K562 (cell line): ENCODE results near the gene RNF19B. TPM values are rescaled to one million over a fixed set of nuclear protein-coding genes. Genes with fewer than 3 reads are reported as not detected.
A peak's percentile ranks its signal among the peaks of the same experiment; 100 is the strongest.

Experiments
- ARID4B ChIP-seq: sonication (generic); formaldehyde crosslinking; IDR thresholded peaks from 2 replicates; pipeline ENCODE4 v1.8.0; 2022; ENCODE audit warnings: mild to moderate bottlenecking, missing genetic modification reagents
- ATF7 ChIP-seq: fragments of 450-650 bp; IDR thresholded peaks from 2 replicates; pipeline ENCODE4 v1.7.1; 2014; ENCODE audit warnings: mild to moderate bottlenecking, moderate library complexity
- BRF1 ChIP-seq: IDR thresholded peaks from 3 replicates; pipeline ENCODE4 v1.6.1; 2011; ENCODE audit warnings: borderline replicate concordance, mild to moderate bottlenecking; ENCODE audit not compliant: insufficient read length; ENCODE audit errors: extremely low read depth
- CBFA2T3 ChIP-seq: fragments of 450-650 bp; IDR thresholded peaks from 2 replicates; pipeline ENCODE4 v1.6.1; 2017
- CGGBP1 ChIP-seq: fragments of 250-450 bp; sonication (Bioruptor Pico); IDR thresholded peaks from 2 replicates; pipeline ENCODE4 v1.9.0; 2021; ENCODE audit warnings: mild to moderate bottlenecking
- CHD4 ChIP-seq: fragments of 200-600 bp; sonication (generic); IDR thresholded peaks from 3 replicates; pipeline ENCODE4 v1.6.1; 2012; ENCODE audit warnings: low read depth, mild to moderate bottlenecking, mixed read lengths, low read length, inconsistent platforms; ENCODE audit not compliant: insufficient read depth, insufficient replicate concordance, poor library complexity, severe bottlenecking
- CREM ChIP-seq: IDR thresholded peaks from 2 replicates; pipeline ENCODE4 v1.6.1; 2014; ENCODE audit warnings: antibody characterized with exemption, low read depth
- GABPB1 ChIP-seq: sonication (generic); formaldehyde crosslinking; IDR thresholded peaks from 2 replicates; pipeline ENCODE4 v1.8.0; 2022; ENCODE audit warnings: mild to moderate bottlenecking, missing genetic modification reagents
- GATA2 ChIP-seq: sonication (generic); formaldehyde crosslinking; IDR thresholded peaks from 2 replicates; pipeline ENCODE4 v1.4.0; 2020; ENCODE audit warnings: mild to moderate bottlenecking, missing genetic modification reagents
- MECOM ChIP-seq: fragments of 250-450 bp; sonication (Bioruptor Pico); IDR thresholded peaks from 2 replicates; pipeline ENCODE4 v1.8.0; 2022; ENCODE audit warnings: inconsistent platforms
- PHTF2 ChIP-seq: fragments of 250-450 bp; sonication (Bioruptor Pico); IDR thresholded peaks from 2 replicates; pipeline ENCODE4 v1.5.0; 2021; ENCODE audit warnings: mild to moderate bottlenecking
- RBM17 ChIP-seq: fragments of 200-400 bp; formaldehyde crosslinking; IDR thresholded peaks from 2 replicates; pipeline ENCODE4 v1.6.1; 2017; ENCODE audit warnings: low read depth, mild to moderate bottlenecking, low read length, borderline replicate concordance
- SNRNP70 ChIP-seq: fragments of 200-400 bp; formaldehyde crosslinking; optimal IDR thresholded peaks from 2 replicates; pipeline ENCODE3; 2017; ENCODE audit warnings: low read depth, low read length
- TARDBP ChIP-seq: fragments of 450-650 bp; IDR thresholded peaks from 2 replicates; pipeline ENCODE4 v1.6.1; 2016
- TFAM ChIP-seq: fragments of 250-450 bp; sonication (Bioruptor Pico); conservative IDR thresholded peaks from 2 replicates; pipeline ENCODE4 v1.5.0; 2021; ENCODE audit warnings: mild to moderate bottlenecking, moderate library complexity
- TSC22D4 ChIP-seq: fragments of 450-650 bp; IDR thresholded peaks from 2 replicates; pipeline ENCODE4 v1.6.1; 2016; ENCODE audit warnings: missing genetic modification characterization, missing biosample characterization, control low read depth
- TSHZ1 ChIP-seq: fragments of 250-450 bp; sonication (Bioruptor Pico); IDR thresholded peaks from 2 replicates; pipeline ENCODE4 v1.4.0; 2020; ENCODE audit warnings: mild to moderate bottlenecking, moderate library complexity
- ZBTB12 ChIP-seq: fragments of 250-450 bp; sonication (Bioruptor Pico); IDR thresholded peaks from 2 replicates; pipeline ENCODE4 v1.4.0; 2020
- ZNF57 ChIP-seq: fragments of 450-650 bp; formaldehyde crosslinking; IDR thresholded peaks from 2 replicates; pipeline ENCODE4 v1.4.0; 2020; ENCODE audit warnings: mild to moderate bottlenecking, moderate library complexity
- ZNF696 ChIP-seq: fragments of 250-450 bp; sonication (Bioruptor Pico); conservative IDR thresholded peaks from 2 replicates; pipeline ENCODE4 v1.4.0; 2020; ENCODE audit warnings: mild to moderate bottlenecking, moderate library complexity
- polyA plus RNA-seq, 8 experiments: library from polyadenylated mRNA; depleted of rRNA in 4 of 8; stranded (reverse) in 5 of 8; unstranded in 3 of 8; fragments of >200 nt; fragmentation: Nextera tagmentation in 2 of 8; fragmentation: Illumina TruSeq in 1 of 8; extraction: Ambion mirVana in 2 of 8; extraction: Trizol in 1 of 8; gene quantifications; 2 replicates each; pipeline versions ENCODE4 v1.2.1 to v1.2.3, GENCODE V29; 2011 to 2014; ENCODE audit warnings: inconsistent platforms in 1 of 8, missing spikeins in 1 of 8
- total RNA-seq, 7 experiments: library from RNA; depleted of rRNA in 6 of 7; stranded (reverse); fragments of >200 nt in 6 of 7; fragmentation: Illumina TruSeq in 2 of 7; extraction: Trizol in 2 of 7; gene quantifications; 2 replicates each; pipeline versions ENCODE4 v1.2.1 to v1.2.3, GENCODE V29; 2011 to 2021; ENCODE audit warnings: low replicate concordance in 1 of 7

Gene RNF19B
- total and polyA plus RNA-seq, 9 of the 15 experiments (the other 6 are each of a cell fraction or from before 2014, with no cell fraction given): 2.6 to 14.9 (median 10.1) TPM

- TF ChIP-seq ARID4B (peak; percentile 60), TFAM (CRISPR knock-in tag) (no peak), ZNF696 (CRISPR knock-in tag) (no peak), GATA2 (CRISPR knock-in tag) (0 out of 2 replicates have a peak, but pooled peaks have one; percentile 40), TARDBP (no peak), MECOM (CRISPR knock-in tag) (no peak), CGGBP1 (CRISPR knock-in tag) (peak; percentile 6; the same call in 1 of the 2 replicates), TSC22D4 (tag) (no peak), TSHZ1 (CRISPR knock-in tag) (no peak), ZBTB12 (no peak), CREM (0 out of 2 replicates have a peak, but pooled peaks have one; percentile 13), SNRNP70 (no peak), ATF7 (0 out of 2 replicates have a peak, but pooled peaks have one; percentile 14), CHD4 (peak; percentile 88), CBFA2T3 (peak; percentile 74), ZNF57 (no peak), GABPB1 (CRISPR knock-in tag) (0 out of 2 replicates have a peak, but pooled peaks have one; percentile 25), PHTF2 (no peak), RBM17 (no peak), BRF1 (no peak)
Measured at GRCh38 chr1:32963746-32964460, 706 bp downstream of the RNF19B start (continued).
